Loucy (cell line): Measurements from ENCODE around the gene SPTB.

ENCODE experiments used
- H2AFZ ChIP-seq: fragments of 200-600 bp; sonication (generic); 2 replicates; pipeline ENCODE4 v1.6.0; 2016; ENCODE audit warnings: antibody characterized with exemption, mild to moderate bottlenecking, low read length, moderate library complexity
- H3F3A ChIP-seq: fragments of 200-600 bp; 2 replicates; pipeline ENCODE4 v1.6.0; 2016; ENCODE audit warnings: antibody characterized with exemption, low read depth, mild to moderate bottlenecking
- H3K27me3 ChIP-seq: fragments of 200-600 bp; sonication (generic); 2 replicates; pipeline ENCODE4 v1.6.1; 2014; ENCODE audit warnings: low read length, mild to moderate bottlenecking; ENCODE audit not compliant: insufficient read depth, poor library complexity, severe bottlenecking
- H3K36me3 ChIP-seq: fragments of 200-600 bp; sonication (generic); 2 replicates; pipeline ENCODE4 v1.6.1; 2016; ENCODE audit warnings: low read length; ENCODE audit not compliant: insufficient read depth
- H3K4me1 ChIP-seq: fragments of 200-600 bp; sonication (generic); 2 replicates; pipeline ENCODE4 v1.5.1; 2014; ENCODE audit warnings: low read length, mild to moderate bottlenecking; ENCODE audit not compliant: insufficient read depth, poor library complexity, severe bottlenecking
- H3K4me2 ChIP-seq: fragments of 200-600 bp; sonication (generic); 2 replicates; pipeline ENCODE4 v1.6.0; 2014; ENCODE audit warnings: antibody characterized with exemption, low read length, low read depth, mild to moderate bottlenecking; ENCODE audit not compliant: poor library complexity, severe bottlenecking
- H3K4me3 ChIP-seq: fragments of 200-600 bp; sonication (generic); 2 replicates; pipeline ENCODE4 v1.5.1; 2014; ENCODE audit warnings: low read length, mild to moderate bottlenecking, mixed read lengths; ENCODE audit not compliant: poor library complexity, severe bottlenecking
- H3K79me2 ChIP-seq: fragments of 200-600 bp; sonication (generic); 2 replicates; pipeline ENCODE4 v1.6.1; 2014; ENCODE audit warnings: low read length; ENCODE audit not compliant: insufficient read depth
- H3K9ac ChIP-seq: fragments of 200-600 bp; sonication (generic); 2 replicates; pipeline ENCODE4 v1.6.0; 2014; ENCODE audit warnings: mild to moderate bottlenecking, low read depth, low read length, moderate library complexity; ENCODE audit not compliant: poor library complexity, severe bottlenecking
- H3K9me2 ChIP-seq: fragments of 200-600 bp; sonication (generic); replicated peaks from 2 replicates; pipeline ENCODE4 v1.6.1; 2016; ENCODE audit warnings: low read depth, low read length, mixed read lengths
- H3K9me3 ChIP-seq: fragments of 200-600 bp; sonication (generic); 2 replicates; pipeline ENCODE4 v1.6.1; 2014; ENCODE audit warnings: mild to moderate bottlenecking, antibody characterized with exemption, low read length, low read depth; ENCODE audit not compliant: insufficient read depth
- H4K20me1 ChIP-seq: fragments of 200-600 bp; sonication (generic); 2 replicates; pipeline ENCODE4 v1.6.0; 2014; ENCODE audit warnings: antibody characterized with exemption, low read length, mild to moderate bottlenecking; ENCODE audit not compliant: insufficient read depth, poor library complexity, severe bottlenecking
- EZH2phosphoT487 ChIP-seq: fragments of 200-600 bp; IDR thresholded peaks from 2 replicates; pipeline ENCODE4 v1.6.1; 2018; ENCODE audit warnings: antibody characterized with exemption, mild to moderate bottlenecking, moderate library complexity, borderline replicate concordance
- TF ChIP-seq, protein P1 (sequence below): fragments of 200-600 bp; sonication (generic); conservative IDR thresholded peaks from 2 replicates; pipeline ENCODE4 v1.5.1; 2014; ENCODE audit warnings: mild to moderate bottlenecking, antibody characterized with exemption, low read length

Gene SPTB

DNA sequence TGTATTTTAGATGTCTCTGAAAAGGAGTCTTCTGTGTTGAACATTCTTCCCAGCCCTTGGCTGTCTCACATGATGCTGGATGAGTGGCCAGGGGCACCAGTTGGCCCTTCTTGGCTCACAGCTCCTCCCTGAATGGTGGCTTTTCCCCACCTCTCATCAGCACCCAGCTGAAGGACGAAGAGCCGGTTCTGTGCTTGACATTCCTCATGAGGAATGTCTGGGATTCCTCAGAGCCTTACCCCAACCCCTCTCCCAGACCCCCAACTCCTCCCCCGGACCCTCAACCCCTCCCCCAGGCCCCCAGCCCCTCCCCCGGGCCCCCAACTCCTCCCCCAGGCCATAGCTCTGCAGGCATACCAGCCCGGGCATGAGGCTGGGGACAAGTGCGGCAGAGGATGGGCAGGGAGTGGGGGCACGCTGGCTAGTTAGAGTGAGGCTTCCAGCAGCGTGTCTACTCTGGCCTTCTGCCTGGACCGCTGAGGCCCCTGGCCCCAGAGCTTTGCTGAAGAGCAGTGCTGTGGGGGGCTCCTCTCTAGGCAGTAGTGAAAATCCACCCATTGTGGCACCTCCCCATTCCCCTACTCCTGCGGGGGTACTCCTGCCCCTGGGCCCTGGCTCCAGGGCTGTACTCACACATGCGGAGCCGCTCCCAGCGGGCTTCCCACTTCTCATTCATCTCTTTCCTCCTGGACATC, 111.2 kb downstream of the SPTB start:
- Histone ChIP-seq H3K4me1 (peaks cover 17% of the 10 kb centered on the region), H3K4me3 (no peak overlapping the region), H3K79me2 (no peaks in the 10 kb centered on the region), H3K4me2 (no peak overlapping the region), H3F3A (no peaks in the 10 kb centered on the region), H4K20me1 (no peaks in the 10 kb centered on the region), H2AFZ (no peak overlapping the region), H3K36me3 (no peaks in the 10 kb centered on the region), H3K9ac (no peak overlapping the region), H3K9me3 (no peaks in the 10 kb centered on the region), H3K27me3 (no peaks in the 10 kb centered on the region), H3K9me2 (no peaks in the 10 kb centered on the region)
- no peak for TF ChIP-seq EZH2phosphoT487
- TF ChIP-seq, protein P1, sequence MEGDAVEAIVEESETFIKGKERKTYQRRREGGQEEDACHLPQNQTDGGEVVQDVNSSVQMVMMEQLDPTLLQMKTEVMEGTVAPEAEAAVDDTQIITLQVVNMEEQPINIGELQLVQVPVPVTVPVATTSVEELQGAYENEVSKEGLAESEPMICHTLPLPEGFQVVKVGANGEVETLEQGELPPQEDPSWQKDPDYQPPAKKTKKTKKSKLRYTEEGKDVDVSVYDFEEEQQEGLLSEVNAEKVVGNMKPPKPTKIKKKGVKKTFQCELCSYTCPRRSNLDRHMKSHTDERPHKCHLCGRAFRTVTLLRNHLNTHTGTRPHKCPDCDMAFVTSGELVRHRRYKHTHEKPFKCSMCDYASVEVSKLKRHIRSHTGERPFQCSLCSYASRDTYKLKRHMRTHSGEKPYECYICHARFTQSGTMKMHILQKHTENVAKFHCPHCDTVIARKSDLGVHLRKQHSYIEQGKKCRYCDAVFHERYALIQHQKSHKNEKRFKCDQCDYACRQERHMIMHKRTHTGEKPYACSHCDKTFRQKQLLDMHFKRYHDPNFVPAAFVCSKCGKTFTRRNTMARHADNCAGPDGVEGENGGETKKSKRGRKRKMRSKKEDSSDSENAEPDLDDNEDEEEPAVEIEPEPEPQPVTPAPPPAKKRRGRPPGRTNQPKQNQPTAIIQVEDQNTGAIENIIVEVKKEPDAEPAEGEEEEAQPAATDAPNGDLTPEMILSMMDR = no peak

DNA sequence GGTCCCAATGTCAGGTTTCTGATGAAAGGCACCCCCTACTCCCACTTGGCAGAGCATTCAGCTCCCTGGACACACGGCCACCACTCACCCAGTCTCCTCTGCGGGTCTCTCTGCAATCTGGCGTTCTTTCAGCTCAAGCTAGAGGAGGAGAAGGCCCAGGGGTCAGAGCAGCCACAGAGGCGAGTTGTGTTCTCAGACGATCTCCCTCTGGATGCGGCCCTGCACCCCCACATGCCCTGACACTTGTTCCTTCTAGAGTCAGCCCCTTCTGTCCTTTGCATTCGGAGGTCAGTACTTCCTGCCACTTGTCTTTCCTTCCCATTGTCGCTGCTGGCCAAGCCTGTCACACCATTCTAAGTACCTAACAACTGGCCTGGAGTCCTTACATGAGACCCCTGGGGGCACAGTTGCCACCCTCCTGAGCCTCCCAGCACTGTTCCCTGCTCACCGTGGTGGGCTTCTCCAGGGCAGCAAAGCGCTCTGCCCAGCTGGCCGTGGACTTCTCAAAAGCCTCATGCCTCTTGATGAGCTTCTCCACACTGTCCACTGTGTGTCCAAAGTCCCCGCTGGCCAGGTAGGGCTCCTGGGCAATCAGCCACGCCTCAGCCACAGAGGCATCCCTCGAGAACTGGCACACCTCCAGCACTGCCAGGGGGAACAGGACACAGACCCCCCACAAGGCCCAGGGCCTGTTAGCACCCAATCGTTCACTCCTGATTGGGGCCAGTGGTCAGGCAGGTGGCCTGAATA, 112.3 kb downstream of the SPTB start:
- H4K20me1 ChIP-seq = no peaks in the 10 kb centered on the region
- H2AFZ ChIP-seq = no peak overlapping the region
- peaks cover 28% of the 10 kb centered on the region for H3K4me1 ChIP-seq
- H3K9ac ChIP-seq = no peak overlapping the region
- no peak overlapping the region for H3K4me2 ChIP-seq
- no peaks in the 10 kb centered on the region for H3K36me3 ChIP-seq
- no peaks in the 10 kb centered on the region for H3K27me3 ChIP-seq
- no peaks in the 10 kb centered on the region for H3F3A ChIP-seq
- TF ChIP-seq, protein P1 = no peak
- TF ChIP-seq EZH2phosphoT487 = no peak
- no peak overlapping the region for H3K4me3 ChIP-seq
- no peaks in the 10 kb centered on the region for H3K9me2 ChIP-seq
- H3K79me2 ChIP-seq = no peaks in the 10 kb centered on the region
- H3K9me3 ChIP-seq = no peaks in the 10 kb centered on the region

DNA sequence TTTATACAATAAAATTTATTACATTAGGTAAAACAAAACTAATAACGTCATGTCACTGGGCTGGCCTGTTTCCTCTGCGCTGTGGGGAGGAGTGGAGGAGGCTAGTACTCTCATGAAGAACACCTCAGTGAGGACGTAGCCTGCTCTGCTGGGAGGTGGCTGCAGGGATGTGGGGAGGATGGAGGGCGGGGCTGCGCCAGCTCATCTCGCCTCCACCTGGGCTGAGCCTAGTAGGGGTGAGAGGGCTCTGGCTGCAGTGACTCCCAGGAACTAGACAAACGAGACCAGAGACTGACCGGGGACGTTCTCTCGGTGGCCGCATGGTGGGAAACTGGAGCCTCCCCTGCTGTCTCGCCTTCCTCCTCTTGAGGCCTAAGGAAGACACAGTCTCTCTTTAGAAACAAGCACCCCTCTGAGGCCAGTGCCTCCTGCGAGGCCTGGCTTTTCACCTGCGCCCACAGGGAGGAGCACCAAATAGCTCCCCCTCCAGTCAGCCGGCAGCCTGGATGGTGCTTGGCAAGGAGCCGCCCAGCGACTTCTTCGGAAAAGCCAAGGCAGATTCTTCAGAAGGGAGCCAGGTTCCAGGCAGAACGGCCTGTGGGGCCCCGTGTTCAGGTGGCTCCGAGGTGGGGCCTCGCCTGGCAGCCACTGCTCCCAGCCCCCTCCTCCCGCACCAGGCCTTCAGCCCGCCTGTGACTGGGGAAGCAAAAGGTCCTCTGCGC, 113.1 kb downstream of the SPTB start:
- Histone ChIP-seq H2AFZ (no peak overlapping the region), H3K27me3 (no peaks in the 10 kb centered on the region), H3K36me3 (no peaks in the 10 kb centered on the region), H4K20me1 (no peaks in the 10 kb centered on the region), H3K9ac (no peak overlapping the region), H3F3A (no peaks in the 10 kb centered on the region), H3K9me3 (no peaks in the 10 kb centered on the region), H3K4me2 (no peak overlapping the region), H3K79me2 (no peaks in the 10 kb centered on the region), H3K4me1 (peaks cover 33% of the 10 kb centered on the region), H3K4me3 (no peak overlapping the region), H3K9me2 (no peaks in the 10 kb centered on the region)
- no peak for TF ChIP-seq EZH2phosphoT487
